GM10266 (cell line): ENCODE data around the gene HMGA1.

ENCODE experiments used
- DNase-seq: peaks from one replicate; pipeline ENCODE4 v3.0.0; 2012; ENCODE audit errors: extremely low spot score
- TF ChIP-seq, protein P1 (sequence below): IDR thresholded peaks from 2 replicates; pipeline ENCODE4 v1.5.1; 2012; ENCODE audit warnings: mild to moderate bottlenecking, low read depth; ENCODE audit not compliant: control insufficient read depth, insufficient read depth; ENCODE audit errors: missing control alignments

Gene HMGA1

GRCh38 chr6:34281702-34282334, 45.1 kb downstream of the HMGA1 start:
- TF ChIP-seq, protein P1, sequence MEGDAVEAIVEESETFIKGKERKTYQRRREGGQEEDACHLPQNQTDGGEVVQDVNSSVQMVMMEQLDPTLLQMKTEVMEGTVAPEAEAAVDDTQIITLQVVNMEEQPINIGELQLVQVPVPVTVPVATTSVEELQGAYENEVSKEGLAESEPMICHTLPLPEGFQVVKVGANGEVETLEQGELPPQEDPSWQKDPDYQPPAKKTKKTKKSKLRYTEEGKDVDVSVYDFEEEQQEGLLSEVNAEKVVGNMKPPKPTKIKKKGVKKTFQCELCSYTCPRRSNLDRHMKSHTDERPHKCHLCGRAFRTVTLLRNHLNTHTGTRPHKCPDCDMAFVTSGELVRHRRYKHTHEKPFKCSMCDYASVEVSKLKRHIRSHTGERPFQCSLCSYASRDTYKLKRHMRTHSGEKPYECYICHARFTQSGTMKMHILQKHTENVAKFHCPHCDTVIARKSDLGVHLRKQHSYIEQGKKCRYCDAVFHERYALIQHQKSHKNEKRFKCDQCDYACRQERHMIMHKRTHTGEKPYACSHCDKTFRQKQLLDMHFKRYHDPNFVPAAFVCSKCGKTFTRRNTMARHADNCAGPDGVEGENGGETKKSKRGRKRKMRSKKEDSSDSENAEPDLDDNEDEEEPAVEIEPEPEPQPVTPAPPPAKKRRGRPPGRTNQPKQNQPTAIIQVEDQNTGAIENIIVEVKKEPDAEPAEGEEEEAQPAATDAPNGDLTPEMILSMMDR: no peak

GRCh38 chr6:34284563-34285447, 48.1 kb downstream of the HMGA1 start:
- no peak for DNase-seq
- TF ChIP-seq, protein P1: no peak

More at GRCh38 chr6:34281702-34282334, 45.1 kb downstream of the HMGA1 start:
- no peak for DNase-seq

DNA sequence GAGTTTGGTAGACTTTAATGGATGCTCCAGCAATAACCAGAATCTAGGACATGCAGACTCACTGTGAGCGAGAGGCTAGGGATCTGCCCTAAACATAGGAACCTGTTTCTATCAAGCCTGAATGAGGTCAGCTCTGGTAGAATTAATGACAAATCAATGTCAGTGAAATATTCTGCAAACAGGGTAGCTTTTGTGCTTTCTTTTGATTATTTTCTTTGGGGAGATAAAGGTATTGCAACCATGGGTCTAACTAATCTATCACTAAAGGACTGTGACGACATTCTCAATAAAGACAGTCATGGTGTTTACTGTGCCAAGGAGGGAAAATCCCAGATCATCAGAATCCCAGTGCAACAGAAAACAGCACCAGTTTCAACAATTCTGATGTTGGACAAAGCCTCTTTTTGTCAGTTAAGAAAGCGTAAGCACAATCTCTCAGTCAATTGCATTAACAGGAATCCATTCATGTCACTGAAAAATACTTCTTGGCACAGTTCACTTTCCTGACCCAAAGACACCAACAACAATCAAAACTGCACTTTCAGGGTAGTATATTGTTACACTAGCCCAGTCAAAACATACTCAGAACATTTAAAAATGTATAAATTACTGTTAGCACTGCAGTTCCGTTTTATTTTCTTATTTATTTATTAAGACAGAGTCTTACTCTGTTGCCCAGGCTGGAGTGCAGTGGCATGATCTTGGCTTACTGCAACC, 48.9 kb downstream of the HMGA1 start:
- no peak for DNase-seq
- TF ChIP-seq, protein P1: no peak

GRCh38 chr6:34288581-34288980, 51.9 kb downstream of the HMGA1 start:
- peak; percentile 48 for DNase-seq
- TF ChIP-seq, protein P1: no peak

GRCh38 chr6:34289137-34289536, 52.5 kb downstream of the HMGA1 start:
- TF ChIP-seq, protein P1: no peak
- DNase-seq: no peak

- TF ChIP-seq, protein P1: no peak
- DNase-seq: no peak
Measured at GRCh38 chr6:34292954-34293353, 56.3 kb downstream of the HMGA1 start.
